Fibroblast of mammary gland (primary cell): ENCODE measurements around the gene PRSS8.
A peak's percentile ranks its signal among the peaks of the same experiment; 100 is the strongest.

Experiments used
- DNase-seq: peaks from one replicate; pipeline ENCODE4 v3.0.0-alpha.2; 2010; ENCODE audit warnings: low read depth
- H3K4me3 ChIP-seq: 2 replicates; pipeline ENCODE4 v1.5.1; 2011; ENCODE audit warnings: low read depth, mild to moderate bottlenecking, low read length, moderate library complexity; ENCODE audit not compliant: control insufficient read depth
- CTCF ChIP-seq: conservative IDR thresholded peaks from 2 replicates; pipeline ENCODE4 v1.5.1; 2011; ENCODE audit warnings: low read depth, low read length, inconsistent platforms; ENCODE audit not compliant: control insufficient read depth, insufficient read depth

Gene PRSS8

GRCh38 chr16:31125844-31126243, 9.7 kb downstream of the PRSS8 start:
- DNase-seq, result no peak
- no peak for TF ChIP-seq CTCF
- H3K4me3 ChIP-seq, result no peak overlapping the region

GRCh38 chr16:31120129-31120528, 15.4 kb downstream of the PRSS8 start:
- no peak overlapping the region for H3K4me3 ChIP-seq
- TF ChIP-seq CTCF, result no peak
- no peak for DNase-seq

GRCh38 chr16:31118223-31119155, 17.0 kb downstream of the PRSS8 start:
- peak; percentile 90 for DNase-seq
- H3K4me3 ChIP-seq, result peak overlapping the region; percentile 87
- TF ChIP-seq CTCF, result no peak

GRCh38 chr16:31117384-31118222, 17.9 kb downstream of the PRSS8 start, which contains the start of gene KAT8:
Gene KAT8, plus strand, starts transcription at chr16:31117664. Its CDS starts 18 bp downstream, at chr16:31117682.
- H3K4me3 ChIP-seq, result peak within 1 kb of the TSS; percentile 87
- no peak for TF ChIP-seq CTCF
- DNase-seq, result peak; percentile 97

- peak; percentile 24 for DNase-seq
- no peak for TF ChIP-seq CTCF
Observed at GRCh38 chr16:31114468-31114867, 21.1 kb downstream of the PRSS8 start.

GRCh38 chr16:31113121-31114120, 22.1 kb downstream of the PRSS8 start:
- DNase-seq, result no peak
- TF ChIP-seq CTCF, result no peak
- no peak overlapping the region for H3K4me3 ChIP-seq

More at GRCh38 chr16:31114468-31114867, 21.1 kb downstream of the PRSS8 start:
- no peak overlapping the region for H3K4me3 ChIP-seq
